Fibroblast of skin of scalp (primary cell): ENCODE measurements around the gene HDAC11.

Experiments
- DNase-seq: peaks from one replicate; pipeline ENCODE4 v3.0.0-alpha.2; 2013

Gene HDAC11

GRCh38 chr3:13525827-13526625 lies 45.9 kb downstream of the HDAC11 start:
- DNase-seq: peak; percentile 53

GRCh38 chr3:13526626-13526949 lies 46.5 kb downstream of the HDAC11 start:
- DNase-seq: no peak

GRCh38 chr3:13528217-13528867 lies 48.2 kb downstream of the HDAC11 start:
- DNase-seq: peak; percentile 58

- no peak for DNase-seq
Measured at GRCh38 chr3:13529196-13530112, 49.3 kb downstream of the HDAC11 start.

GRCh38 chr3:13530241-13531009 lies 50.3 kb downstream of the HDAC11 start:
- DNase-seq: no peak

GRCh38 chr3:13532085-13532484 lies 52.0 kb downstream of the HDAC11 start:
- DNase-seq: no peak

GRCh38 chr3:13532631-13533030 lies 52.5 kb downstream of the HDAC11 start:
- no peak for DNase-seq

GRCh38 chr3:13533885-13534301 lies 53.8 kb downstream of the HDAC11 start:
- DNase-seq: no peak

GRCh38 chr3:13535526-13535875 lies 55.4 kb downstream of the HDAC11 start:
- DNase-seq: no peak

GRCh38 chr3:13535905-13536304 lies 55.8 kb downstream of the HDAC11 start:
- peak; percentile 55 for DNase-seq

- DNase-seq: peak; percentile 55
Measured at GRCh38 chr3:13536432-13536831, 56.3 kb downstream of the HDAC11 start.

- no peak for DNase-seq
Measured at GRCh38 chr3:13536832-13537231, 56.7 kb downstream of the HDAC11 start.

- DNase-seq: no peak
Measured at GRCh38 chr3:13537244-13537908, 57.3 kb downstream of the HDAC11 start.

GRCh38 chr3:13537909-13538296 lies 57.8 kb downstream of the HDAC11 start:
- DNase-seq: peak; percentile 100

GRCh38 chr3:13538520-13539291 lies 58.6 kb downstream of the HDAC11 start:
- no peak for DNase-seq

GRCh38 chr3:13539292-13539638 lies 59.2 kb downstream of the HDAC11 start:
- DNase-seq: peak; percentile 70

- no peak for DNase-seq
Measured at GRCh38 chr3:13539671-13540070, 59.6 kb downstream of the HDAC11 start.

GRCh38 chr3:13540297-13540995 lies 60.3 kb downstream of the HDAC11 start:
- DNase-seq: peak; percentile 44

- peak; percentile 75 for DNase-seq
Measured at GRCh38 chr3:13541691-13542090, 61.6 kb downstream of the HDAC11 start.

- DNase-seq: no peak
Measured at GRCh38 chr3:13542142-13542541, 62.0 kb downstream of the HDAC11 start.

- DNase-seq: peak; percentile 98
Measured at GRCh38 chr3:13543253-13543652, 63.1 kb downstream of the HDAC11 start.
